Breast epithelium (tissue), 3 donors: ENCODE results near the gene CAPN2.

Experiments used
- CTCF ChIP-seq, 3 donors: fragments of 450-650 bp; IDR thresholded peaks; one replicate each; pipeline ENCODE4 v1.5.1; 2016 to 2017; ENCODE audit warnings: antibody characterized with exemption in 3 of 3, mild to moderate bottlenecking in 3 of 3, moderate library complexity in 3 of 3
- POLR2A ChIP-seq: fragments of 450-650 bp; IDR thresholded peaks from one replicate; pipeline ENCODE4 v1.6.1; 2016; ENCODE audit warnings: antibody characterized with exemption, mild to moderate bottlenecking, moderate library complexity
- POLR2AphosphoS5 ChIP-seq, 3 donors: sonication (generic); formaldehyde crosslinking; IDR thresholded peaks; one replicate each; pipeline ENCODE4 v1.6.1; 2017; ENCODE audit warnings: antibody characterized with exemption in 3 of 3

GRCh38 chr1:223709598-223709997, 2.7 kb upstream of the CAPN2 start:
- TF ChIP-seq POLR2A, result no peak
- TF ChIP-seq CTCF (IDR thresholded peaks at IDR 0.05), result no peak
- TF ChIP-seq POLR2AphosphoS5 (IDR thresholded peaks at IDR 0.05), result no peak
